Measurements from ENCODE around the gene MRM3. TPM values are rescaled to one million over a fixed set of nuclear protein-coding genes. Genes with fewer than 3 reads are reported as not detected.
"Not testable (repeated sequence)": the region's sequence is repeated elsewhere in the genome, so short reads cannot be mapped to it uniquely, and the experiment has no call there.

Gene MRM3
- total RNA-seq, 4 donors from 2014 or later = 18.6 to 29.1 (median 24.8) TPM

DNA sequence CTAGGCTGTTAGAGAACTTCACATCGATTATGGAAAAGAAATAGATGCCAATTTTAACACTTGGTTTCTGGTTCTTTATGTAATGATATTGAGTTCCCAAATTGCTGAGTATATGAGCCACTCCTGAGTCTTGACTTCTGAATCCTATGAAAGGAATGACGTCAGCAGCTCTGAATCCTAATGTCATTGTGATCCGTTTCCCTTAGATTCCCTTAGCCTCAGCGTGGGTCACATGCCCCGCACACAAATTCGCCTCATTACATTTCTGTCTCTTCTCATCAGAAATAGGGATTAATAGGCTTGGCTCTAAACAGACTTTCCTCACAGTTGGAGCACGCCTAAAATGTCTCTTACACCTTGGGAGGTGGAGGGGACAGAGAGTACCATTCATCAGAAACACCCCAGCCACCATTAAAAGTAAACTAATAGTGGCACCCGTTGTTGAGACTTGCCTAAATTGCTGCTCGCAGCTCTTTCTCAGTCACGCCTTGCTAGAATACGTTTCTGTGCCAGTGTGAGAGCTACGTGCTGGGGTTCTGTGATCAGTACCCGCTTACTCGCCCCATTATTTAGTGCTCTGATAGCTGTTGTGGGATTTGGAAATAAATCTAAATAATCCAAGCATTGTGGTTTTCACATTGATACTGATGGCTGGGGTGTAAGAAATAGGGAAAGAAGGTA, 7.1 kb downstream of the MRM3 start:
- 83 to 86% methylated on average over 14 of the region's 14 CpGs for WGBS, 2 donors
- Histone ChIP-seq H3K27ac (no peak overlapping the region), H3K4me3 (no peak overlapping the region), H3K36me3 (peaks cover 0 to 66% (median 20%) of the 10 kb centered on the region in 3 donors), H3K27me3 (no peaks in the 10 kb centered on the region), H3K4me1 (peaks cover 0 to 14% (median 0%) of the 10 kb centered on the region in 4 donors), H3K9me3 (no peaks in the 10 kb centered on the region)
- DNase-seq (ENCODE audit: low spot score in 2 of 2) = no peak
- TF ChIP-seq EP300 (IDR thresholded peaks at IDR 0.05) (no peak), POLR2A (IDR thresholded peaks at IDR 0.05) (no peak)
- TF ChIP-seq, protein P1, sequence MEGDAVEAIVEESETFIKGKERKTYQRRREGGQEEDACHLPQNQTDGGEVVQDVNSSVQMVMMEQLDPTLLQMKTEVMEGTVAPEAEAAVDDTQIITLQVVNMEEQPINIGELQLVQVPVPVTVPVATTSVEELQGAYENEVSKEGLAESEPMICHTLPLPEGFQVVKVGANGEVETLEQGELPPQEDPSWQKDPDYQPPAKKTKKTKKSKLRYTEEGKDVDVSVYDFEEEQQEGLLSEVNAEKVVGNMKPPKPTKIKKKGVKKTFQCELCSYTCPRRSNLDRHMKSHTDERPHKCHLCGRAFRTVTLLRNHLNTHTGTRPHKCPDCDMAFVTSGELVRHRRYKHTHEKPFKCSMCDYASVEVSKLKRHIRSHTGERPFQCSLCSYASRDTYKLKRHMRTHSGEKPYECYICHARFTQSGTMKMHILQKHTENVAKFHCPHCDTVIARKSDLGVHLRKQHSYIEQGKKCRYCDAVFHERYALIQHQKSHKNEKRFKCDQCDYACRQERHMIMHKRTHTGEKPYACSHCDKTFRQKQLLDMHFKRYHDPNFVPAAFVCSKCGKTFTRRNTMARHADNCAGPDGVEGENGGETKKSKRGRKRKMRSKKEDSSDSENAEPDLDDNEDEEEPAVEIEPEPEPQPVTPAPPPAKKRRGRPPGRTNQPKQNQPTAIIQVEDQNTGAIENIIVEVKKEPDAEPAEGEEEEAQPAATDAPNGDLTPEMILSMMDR (IDR thresholded peaks at IDR 0.05) = no peak

DNA sequence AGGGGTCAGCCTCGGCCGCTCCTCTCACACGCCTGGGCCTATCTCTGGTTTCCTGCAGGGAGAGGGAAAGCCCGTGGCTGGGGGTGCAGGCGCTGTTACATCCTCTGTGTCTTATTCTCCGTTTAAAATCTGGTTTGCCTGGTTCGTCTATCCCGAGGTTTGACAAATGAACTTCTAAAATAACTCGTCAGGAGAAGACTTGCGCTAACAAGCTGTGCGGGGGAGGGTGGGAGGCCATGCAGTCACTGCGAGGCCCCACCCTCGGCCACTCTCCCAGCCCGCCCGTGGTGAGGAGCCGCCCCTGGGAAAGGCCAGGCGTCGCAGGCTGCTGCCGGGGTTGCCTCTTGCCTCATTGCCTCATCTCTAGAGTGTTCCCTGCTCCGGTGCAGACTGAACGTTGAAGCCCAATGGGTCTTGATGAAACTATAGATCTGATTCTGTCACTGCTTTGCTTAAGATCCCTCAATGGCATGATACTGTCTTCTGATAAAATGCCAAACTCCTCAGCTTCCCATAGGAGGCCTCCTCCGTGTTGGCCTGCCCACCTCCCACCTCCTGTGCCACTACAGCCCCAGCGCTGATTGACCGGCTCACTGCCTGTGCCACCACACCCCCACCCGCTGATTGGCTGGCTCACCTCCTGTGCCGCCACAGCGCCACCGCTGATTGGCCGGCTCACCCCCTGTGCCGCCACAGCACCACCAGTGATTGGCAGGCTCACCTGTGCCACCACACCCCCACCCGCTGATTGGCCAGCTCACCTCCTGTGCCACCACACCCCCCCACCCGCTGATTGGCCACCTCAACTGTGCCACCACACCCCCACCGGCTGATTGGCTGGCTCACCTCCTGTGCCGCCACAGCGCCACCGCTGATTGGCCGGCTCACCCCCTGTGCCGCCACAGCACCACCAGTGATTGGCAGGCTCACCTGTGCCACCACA, 8.0 kb downstream of the MRM3 start:
- Histone ChIP-seq H3K4me1 (peaks cover 0 to 14% (median 2%) of the 10 kb centered on the region in 4 donors), H3K36me3 (peaks cover 0 to 66% (median 20%) of the 10 kb centered on the region in 3 donors)
- not testable (repeated sequence) for H3K27ac ChIP-seq; H3K4me3 ChIP-seq; H3K9me3 ChIP-seq; DNase-seq (ENCODE audit: low spot score in 2 of 2); H3K27me3 ChIP-seq
- 69 to 74% methylated on average over 27 of the region's 38 CpGs for WGBS, 2 donors

DNA sequence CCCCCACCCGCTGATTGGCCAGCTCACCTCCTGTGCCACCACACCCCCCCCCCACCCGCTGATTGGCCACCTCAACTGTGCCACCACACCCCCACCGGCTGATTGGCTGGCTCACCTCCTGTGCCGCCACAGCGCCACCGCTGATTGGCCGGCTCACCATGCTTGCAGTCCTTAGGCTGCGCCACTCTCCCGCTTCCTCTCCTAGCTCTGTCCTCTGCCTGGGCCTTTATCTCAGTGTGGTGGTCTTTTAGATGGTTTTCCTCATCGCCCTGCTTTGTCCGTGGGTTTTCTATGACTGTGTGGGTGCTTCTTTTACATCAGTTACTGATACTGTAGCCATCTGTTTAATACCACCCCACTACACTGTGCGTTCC, 8.7 kb downstream of the MRM3 start:
- not testable (repeated sequence) for H3K9me3 ChIP-seq; H3K4me3 ChIP-seq; H3K27me3 ChIP-seq; DNase-seq (ENCODE audit: low spot score in 2 of 2); H3K27ac ChIP-seq
- WGBS, 2 donors = 63 to 83% methylated on average over 10 to 11 of the region's 12 CpGs
- H3K4me1 ChIP-seq = peaks cover 0 to 18% (median 2%) of the 10 kb centered on the region in 4 donors
- peaks cover 0 to 66% (median 20%) of the 10 kb centered on the region in 3 donors for H3K36me3 ChIP-seq

DNA sequence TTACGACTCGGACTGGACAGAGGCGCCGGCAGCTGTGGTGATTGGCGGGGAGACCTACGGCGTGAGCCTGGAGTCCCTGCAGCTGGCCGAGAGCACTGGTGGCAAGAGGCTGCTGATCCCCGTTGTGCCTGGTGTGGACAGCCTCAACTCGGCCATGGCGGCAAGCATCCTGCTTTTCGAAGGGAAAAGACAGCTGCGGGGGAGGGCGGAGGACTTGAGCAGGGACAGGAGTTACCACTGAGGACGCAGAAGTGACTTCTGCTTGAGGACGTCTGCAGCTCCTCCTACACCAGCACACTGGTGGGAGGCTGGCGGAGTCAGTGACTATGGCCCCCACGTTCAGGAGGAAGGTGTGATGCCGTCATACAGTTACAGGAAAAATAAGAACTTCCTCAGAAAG, 9.7 kb downstream of the MRM3 start:
- Histone ChIP-seq H3K27me3 (no peaks in the 10 kb centered on the region), H3K27ac (no peak overlapping the region), H3K4me3 (no peak overlapping the region), H3K9me3 (no peaks in the 10 kb centered on the region), H3K4me1 (peaks cover 0 to 18% (median 2%) of the 10 kb centered on the region in 4 donors), H3K36me3 (peaks cover 0 to 62% (median 20%) of the 10 kb centered on the region in 3 donors)
- DNase-seq (ENCODE audit: low spot score in 2 of 2) = no peak
- WGBS, 2 donors = 85 to 88% methylated on average over 19 of the region's 19 CpGs
- no peak for TF ChIP-seq EP300 (IDR thresholded peaks at IDR 0.05)
- TF ChIP-seq POLR2A (IDR thresholded peaks at IDR 0.05) = no peak
- TF ChIP-seq, protein P1 (IDR thresholded peaks at IDR 0.05) = no peak

DNA sequence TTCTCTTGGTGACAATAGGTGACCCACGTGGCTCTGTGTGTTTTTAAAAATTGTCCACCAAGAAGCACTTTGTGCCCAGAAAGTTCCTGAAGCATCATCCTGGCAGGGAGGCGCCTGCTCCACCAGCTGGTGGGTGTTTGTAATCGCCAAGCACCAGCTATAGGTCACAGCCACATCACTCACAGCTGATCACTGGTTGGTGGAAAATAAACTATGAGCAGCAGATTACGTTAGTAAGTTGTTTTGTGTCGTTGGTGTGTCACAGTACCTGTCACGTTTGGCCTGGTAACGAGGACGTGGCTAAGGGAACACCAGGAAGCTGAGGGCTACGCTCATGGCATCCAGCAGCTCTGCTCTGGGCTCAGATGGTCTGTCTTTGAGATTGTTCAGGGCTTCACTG, 10.1 kb downstream of the MRM3 start:
- Histone ChIP-seq H3K9me3 (no peaks in the 10 kb centered on the region), H3K36me3 (peaks cover 0 to 63% (median 20%) of the 10 kb centered on the region in 3 donors), H3K4me3 (no peak overlapping the region), H3K27me3 (no peaks in the 10 kb centered on the region), H3K27ac (no peak overlapping the region), H3K4me1 (peaks cover 0 to 18% (median 2%) of the 10 kb centered on the region in 4 donors)
- WGBS, 2 donors = 78 to 83% methylated on average over 9 of the region's 9 CpGs
- TF ChIP-seq, protein P1 (IDR thresholded peaks at IDR 0.05) = no peak
- TF ChIP-seq POLR2A (IDR thresholded peaks at IDR 0.05) = no peak
- TF ChIP-seq EP300 (IDR thresholded peaks at IDR 0.05) = no peak
- no peak for DNase-seq (ENCODE audit: low spot score in 2 of 2)

DNA sequence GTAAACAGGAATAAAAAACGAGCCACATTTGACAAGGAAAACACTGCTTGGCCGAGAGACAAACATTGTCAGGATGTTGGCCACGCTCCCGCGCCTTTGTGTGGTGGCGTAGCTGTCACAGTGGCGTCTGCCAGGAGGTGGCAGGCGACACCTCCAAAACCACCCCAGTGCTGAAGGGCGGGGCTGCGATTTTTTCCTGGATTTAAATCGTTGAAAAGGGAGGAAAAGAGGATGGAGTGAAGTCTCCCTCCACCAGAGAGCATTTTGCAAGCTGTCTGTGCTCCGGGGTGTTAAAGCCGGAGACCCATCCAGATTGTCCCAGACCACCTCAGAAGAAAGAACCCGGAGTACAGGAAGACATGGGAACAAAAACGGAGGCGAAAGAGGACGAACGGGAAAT, 12.7 kb downstream of the MRM3 start:
- Histone ChIP-seq H3K4me1 (peaks cover 0 to 18% (median 2%) of the 10 kb centered on the region in 4 donors), H3K4me3 (peak overlapping the region in 1 of 4 donors; percentile 28), H3K27me3 (no peaks in the 10 kb centered on the region), H3K27ac (peak overlapping the region in 3 of 4 donors; percentile 2 to 74 (median 68)), H3K9me3 (no peaks in the 10 kb centered on the region), H3K36me3 (peaks cover 0 to 37% (median under 1%) of the 10 kb centered on the region in 3 donors)
- TF ChIP-seq, protein P1 (IDR thresholded peaks at IDR 0.05) = peak; percentile 77 to 94 (median 85)
- TF ChIP-seq POLR2A (IDR thresholded peaks at IDR 0.05) (no peak), EP300 (IDR thresholded peaks at IDR 0.05) (peak in 1 of 2 donors; percentile 72)
- 4 to 9% methylated on average over 18 of the region's 18 CpGs for WGBS, 2 donors
- peak; percentile 79 to 82 for DNase-seq (ENCODE audit: low spot score in 2 of 2)
